Stimulated activated naive CD8-positive, alpha-beta T cell treated with anti-CD3 and anti-CD28 coated beads, Interleukin-15, Interleukin-2, amounts not matched to agents 100 U/mL and 50 U/mL, for 24 hours (primary cell): ENCODE data around the gene B3GNT4.
"Not testable (repeated sequence)": the region's sequence is repeated elsewhere in the genome, so short reads cannot be mapped to it uniquely, and the experiment has no call there.

Source experiments
- ATAC-seq: fragments of 150-1000 bp; cut with Tn5 transposase; one replicate; pipeline ENCODE4 v1.10.0; 2021
- DNase-seq: peaks from one replicate; pipeline ENCODE4 v3.0.0; 2021

The B3GNT4 gene

DNA sequence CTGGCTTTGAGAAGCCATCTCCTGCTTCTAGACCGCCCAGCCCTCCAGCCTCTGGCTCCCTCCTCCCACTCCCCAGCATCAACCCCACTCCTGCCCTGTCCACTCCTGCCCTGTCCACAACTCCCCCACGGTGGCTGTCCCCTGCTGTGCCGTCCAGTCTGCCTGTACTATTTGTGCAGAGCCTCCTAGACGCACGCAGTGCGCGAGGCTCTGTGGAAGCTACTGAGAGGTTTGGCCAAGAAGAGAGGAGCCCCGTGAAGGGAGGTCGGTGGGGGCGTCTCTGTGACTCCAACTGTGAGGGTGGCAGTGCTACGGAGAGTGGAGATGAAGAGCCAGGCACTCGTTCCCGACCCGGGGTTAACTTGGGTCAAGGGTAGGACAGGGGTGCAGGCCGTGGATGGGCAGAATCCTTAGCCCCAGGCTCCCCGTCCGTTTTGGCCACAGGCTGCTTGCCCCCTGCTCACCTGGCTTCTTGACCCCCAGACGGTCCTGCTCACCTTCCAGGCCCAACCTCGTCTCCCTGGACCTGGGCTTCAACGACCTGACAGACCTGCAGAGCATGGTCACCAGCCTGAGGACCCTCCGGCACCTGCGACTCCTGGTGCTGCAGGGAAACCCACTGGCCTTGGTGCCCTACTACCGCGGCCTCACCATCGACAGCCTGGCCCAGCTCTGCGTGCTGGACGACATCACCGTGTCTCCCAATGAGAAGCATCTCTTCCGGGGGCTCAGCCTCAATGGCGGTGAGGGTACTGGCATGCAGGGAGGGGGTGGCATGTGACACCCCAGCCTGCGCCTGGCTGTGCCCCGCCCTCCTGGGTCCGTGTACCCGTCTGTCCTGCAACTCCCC, 13.7 kb upstream of the B3GNT4 start:
- ATAC-seq = no peak
- no peak for DNase-seq

DNA sequence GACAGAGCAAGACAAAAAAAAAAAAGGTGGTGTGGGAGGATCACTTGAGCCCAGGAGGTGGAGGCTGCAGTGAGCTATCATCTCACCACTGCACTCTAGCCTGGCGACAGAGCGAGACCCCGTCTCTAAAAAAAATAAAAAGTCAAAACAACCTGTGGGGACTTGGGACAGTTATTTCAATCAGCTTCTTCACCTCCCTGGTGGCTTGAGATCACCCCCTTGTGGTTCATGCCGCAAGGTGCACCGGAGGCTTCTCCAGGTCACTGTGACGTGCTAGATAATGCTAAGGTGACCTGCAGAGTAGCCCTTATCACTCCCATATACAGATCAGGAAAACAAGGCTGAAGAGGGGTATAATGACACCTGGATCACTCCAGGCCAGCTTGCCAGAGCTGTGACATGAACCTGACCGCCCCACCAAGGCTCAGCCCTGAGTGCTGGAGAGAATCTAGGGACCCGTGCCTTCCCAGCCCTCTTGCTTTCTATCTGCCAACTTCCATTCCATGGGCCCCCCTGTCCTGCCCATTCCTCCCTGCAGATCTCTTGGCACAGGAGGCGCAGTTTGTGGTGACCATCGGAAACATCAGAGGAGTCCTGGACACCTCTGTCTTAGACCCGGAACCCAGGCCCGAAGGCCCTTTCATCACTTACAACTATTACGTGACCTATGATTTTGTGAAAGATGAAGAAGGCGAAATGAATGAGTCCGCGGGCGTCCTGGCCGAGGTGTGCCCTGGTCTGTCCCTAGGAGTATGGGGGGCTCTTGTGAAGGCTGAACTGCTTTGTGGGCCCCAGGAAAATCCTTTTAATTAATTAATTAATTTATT, 12.5 kb upstream of the B3GNT4 start:
- ATAC-seq (peak; percentile 78), DNase-seq (peak; percentile 78)

DNA sequence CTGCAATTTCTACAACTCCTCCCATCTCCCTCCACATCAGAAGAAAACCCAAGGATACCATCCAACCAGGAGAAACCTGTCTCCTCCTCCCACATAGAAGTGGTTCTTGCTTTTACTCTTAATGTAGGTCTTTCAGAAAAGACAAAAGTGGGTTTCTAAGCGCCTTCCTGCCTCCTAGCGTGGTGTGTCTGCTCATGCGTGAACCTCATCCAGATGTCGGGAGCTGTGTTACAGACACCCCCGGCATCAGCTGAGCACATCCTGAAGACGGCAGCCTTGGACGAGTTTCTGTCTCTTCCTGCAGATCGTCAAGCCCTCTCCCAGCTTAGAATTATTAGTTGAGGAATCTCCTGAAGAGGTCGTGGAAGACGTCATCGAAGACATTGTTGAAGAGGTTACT, 11.1 kb upstream of the B3GNT4 start:
- DNase-seq (no peak), ATAC-seq (no peak)

DNA sequence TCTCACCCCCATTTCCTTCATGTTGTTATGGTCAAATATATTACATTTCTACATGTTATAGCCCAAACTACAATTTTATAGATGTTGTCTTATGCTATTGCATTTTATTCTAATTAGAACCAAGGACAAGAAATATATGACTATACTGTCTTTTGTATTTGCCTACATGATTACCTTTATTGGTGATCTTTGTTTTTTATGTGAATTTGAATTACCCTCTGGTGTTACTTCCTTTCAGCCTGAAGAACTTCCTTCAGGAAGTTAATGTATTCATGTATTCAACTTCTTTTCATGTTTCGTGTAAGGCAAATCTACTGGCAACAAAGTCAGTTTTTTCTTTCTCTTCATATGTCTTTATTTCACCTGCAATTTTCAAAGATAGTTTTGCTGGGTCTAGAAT, 8.7 kb upstream of the B3GNT4 start:
- ATAC-seq = no peak

DNA sequence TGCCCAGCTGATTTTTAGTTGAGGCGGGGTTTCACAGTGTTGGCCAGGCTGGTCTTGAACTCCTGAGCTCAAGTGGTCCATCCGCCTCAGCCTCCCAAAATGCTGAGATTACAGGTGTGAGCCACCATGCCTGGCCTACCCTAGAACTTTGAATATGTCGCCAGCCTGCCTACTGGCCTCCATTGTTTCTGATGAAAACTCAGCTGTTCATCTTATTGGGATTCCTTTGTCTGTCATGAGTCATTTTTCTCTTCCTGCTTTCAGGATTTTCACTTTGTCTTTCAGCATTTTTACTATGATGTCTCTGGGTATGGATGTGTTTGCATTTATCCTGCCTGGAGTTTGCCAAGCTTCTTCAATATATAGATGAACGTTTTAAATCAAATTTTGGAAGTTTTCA, 8.1 kb upstream of the B3GNT4 start:
- DNase-seq = no peak

More for the DNA sequence above, 8.7 kb upstream of the B3GNT4 start:
- DNase-seq = no peak

DNA sequence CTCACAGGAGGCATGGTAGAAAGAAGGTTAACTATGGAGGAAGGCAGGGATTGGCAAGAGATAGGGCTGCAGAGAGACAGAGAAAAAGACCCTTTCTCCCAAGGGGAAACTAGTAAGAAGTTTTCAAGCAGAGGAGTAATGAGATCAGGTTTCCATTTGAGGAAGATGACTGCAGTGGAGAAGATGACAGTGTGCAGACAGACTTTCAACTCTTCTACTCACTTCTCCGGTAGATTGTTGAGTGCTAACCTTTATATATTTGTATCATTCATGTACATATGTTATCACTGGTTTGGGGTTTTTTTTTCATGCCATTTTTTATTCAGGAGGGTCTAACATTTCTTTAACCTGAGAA, 5.9 kb upstream of the B3GNT4 start:
- DNase-seq (no peak), ATAC-seq (peak; percentile 64)

More for the DNA sequence above, 8.1 kb upstream of the B3GNT4 start:
- no peak for ATAC-seq

DNA sequence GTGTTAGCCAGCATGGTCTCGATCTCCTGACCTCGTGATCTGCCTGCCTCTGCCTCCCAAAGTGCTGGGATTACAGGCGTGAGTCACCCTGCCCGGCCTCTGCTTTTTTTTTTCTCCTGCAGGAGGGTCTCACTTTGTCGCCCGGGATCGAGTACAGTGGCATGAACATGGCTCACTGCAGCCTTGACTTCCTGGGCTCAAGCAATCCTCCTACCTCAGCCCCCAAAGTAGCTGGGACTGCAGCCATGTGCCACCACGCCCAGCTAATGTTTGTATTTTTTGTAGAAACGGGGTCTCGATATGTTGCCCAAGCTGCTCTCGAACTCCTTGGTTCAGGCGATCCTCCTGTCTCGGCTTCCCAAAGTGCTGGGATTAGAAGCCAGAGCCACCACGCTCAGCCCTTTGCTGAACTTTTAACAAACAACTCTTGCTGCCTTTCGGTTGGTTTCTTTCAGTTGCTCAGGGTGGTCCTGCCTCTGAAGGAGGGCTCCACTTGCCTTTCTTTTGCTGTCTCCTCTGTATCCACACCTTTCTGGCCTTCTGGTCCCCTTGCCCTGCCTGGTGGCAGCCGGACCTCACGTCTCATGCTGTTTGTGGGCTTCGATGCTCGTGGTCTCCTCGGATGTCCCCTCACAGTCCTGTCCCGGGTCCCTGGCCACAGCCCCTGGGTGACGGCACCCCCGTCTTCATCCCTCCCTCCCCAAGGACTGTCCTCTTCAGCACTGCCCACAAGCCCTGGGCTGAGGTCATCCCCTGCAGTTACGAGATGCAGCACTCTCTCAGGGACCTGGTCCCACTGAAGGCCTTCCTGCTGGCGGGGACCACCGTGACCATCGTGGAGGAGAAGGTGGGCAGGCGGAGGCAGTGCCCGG, 3.8 kb upstream of the B3GNT4 start:
- DNase-seq (no peak), ATAC-seq (no peak)

DNA sequence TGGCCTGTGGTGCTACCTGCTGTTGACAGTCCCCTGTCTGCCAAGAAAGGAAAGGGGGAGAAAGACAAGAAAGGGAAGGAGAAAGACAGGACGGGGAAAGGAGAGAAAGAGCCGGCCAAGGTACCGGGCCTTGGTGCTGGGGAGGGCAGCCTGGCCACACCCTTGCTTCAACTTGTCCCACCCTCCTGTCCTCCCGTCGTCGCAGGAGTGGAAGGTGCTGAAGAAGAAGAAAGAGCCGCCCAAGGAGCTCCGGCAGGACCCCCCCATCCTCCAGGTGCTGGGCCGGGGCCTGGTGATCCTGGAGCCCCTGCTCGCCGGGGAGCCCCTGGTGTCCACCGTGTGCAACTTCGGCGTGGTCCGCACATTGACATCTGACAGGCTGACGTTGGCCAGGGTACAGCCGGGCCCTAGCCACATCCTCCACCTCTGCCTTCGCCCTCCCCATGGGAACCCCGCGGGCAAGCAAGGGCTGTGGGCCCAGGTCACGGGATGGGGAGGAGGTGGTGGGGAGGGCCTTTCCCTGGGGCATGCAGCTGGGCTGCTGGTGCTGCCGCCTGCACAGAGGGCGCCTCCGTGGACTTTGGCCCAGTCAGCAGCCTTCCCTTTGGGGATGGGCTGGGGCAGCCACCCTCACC, 2.9 kb upstream of the B3GNT4 start:
- DNase-seq (no peak), ATAC-seq (no peak)

DNA sequence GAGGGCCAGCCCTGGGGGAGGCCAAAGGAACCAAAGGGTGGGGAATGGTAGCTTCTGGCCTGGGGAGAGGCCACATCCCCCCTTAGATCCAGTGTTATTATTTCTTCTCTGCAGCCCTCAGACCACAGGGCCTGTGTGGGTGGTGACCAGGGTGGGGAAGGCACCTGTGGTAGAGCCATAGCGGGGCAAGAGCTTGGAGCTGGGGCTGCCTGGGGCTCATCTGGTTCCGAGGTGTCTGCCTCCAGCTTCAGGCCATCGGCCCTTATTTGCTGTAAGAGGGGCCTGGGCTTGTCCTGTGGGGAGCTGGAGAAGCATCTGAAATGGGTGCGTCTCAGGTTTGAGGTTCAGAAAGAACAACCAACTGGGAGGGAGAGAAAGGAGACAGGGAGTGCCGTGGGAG, 2.1 kb upstream of the B3GNT4 start:
- no peak for DNase-seq
- ATAC-seq = no peak

DNA sequence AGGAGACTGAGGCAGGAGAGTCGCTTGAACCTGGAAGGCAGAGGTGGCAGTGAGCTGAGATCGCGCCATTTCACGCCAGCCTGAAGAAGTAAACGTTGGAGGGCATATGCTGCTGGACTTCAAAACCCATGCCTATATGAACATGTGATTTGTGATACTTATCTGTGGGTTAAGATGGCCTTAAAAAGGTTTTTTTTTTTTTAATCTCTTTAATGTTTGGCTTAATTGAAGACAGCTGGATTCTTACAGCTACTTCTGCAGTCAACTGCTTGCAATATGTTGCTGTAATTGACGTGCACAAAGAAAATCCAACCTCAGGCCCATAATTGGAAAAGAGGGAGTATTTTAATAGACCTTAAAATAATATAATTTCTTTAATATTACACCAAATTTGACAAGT, 1.5 kb upstream of the B3GNT4 start:
- ATAC-seq = no peak
- no peak for DNase-seq

DNA sequence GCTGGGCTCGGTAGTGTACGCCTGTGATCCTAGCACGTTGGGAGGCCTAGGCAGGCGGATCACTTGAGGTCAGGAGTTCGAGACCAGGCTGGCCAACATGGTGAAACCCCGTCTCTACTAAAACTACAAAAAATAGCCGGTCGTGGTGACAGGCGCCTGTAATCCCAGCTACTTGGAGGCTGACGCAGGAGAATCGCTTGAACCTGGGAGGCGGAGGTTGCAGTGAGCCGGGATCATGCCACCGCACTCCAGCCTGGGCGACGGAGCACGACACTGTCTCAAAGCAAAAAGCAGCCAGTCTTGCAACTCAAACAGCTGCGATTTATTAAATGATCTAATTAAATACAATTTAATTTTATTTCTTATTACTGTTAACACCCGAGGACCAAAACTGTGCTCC, 698 bp upstream of the B3GNT4 start:
- DNase-seq, ATAC-seq: not testable (repeated sequence)

DNA sequence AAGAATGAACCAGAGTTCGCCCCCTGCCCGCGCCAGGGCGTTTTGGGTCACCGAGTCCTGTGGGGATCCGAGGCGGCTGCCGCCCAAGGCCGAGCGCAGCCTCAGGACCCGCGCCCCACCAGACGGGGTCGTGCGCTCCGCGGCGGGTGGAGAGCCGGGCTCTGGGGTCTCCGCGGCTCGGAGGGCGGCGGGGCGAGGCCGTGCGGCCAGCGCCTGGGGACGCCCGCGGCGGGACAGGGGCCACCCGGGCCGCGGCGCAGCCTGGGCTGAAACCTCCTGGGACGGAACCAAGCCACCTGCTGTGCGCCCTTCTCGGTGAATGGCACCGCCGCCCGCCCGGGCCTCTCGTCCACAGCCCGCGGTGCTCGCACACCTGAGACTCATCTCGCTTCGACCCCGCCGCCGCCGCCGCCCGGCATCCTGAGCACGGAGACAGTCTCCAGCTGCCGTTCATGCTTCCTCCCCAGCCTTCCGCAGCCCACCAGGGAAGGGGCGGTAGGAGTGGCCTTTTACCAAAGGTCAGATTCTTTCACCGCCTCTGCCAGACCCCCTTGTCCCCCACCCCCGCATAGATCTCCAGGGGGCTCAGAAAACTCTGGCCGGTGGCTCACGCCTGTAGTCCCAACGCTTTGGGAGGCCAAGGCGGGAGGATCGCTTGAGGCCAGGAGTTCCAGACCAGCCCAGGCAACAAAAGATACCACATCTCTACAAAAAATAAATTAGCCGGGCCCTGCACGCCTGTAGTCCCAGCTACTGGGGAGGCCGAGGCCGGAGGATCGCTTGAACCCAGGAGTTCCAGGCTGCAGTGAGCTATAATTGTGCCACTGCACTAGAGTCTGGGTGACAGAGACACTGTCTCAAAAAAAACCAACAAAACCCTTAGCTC, 901 bp downstream of the B3GNT4 start:
- no peak for ATAC-seq
- DNase-seq = peak; percentile 31

DNA sequence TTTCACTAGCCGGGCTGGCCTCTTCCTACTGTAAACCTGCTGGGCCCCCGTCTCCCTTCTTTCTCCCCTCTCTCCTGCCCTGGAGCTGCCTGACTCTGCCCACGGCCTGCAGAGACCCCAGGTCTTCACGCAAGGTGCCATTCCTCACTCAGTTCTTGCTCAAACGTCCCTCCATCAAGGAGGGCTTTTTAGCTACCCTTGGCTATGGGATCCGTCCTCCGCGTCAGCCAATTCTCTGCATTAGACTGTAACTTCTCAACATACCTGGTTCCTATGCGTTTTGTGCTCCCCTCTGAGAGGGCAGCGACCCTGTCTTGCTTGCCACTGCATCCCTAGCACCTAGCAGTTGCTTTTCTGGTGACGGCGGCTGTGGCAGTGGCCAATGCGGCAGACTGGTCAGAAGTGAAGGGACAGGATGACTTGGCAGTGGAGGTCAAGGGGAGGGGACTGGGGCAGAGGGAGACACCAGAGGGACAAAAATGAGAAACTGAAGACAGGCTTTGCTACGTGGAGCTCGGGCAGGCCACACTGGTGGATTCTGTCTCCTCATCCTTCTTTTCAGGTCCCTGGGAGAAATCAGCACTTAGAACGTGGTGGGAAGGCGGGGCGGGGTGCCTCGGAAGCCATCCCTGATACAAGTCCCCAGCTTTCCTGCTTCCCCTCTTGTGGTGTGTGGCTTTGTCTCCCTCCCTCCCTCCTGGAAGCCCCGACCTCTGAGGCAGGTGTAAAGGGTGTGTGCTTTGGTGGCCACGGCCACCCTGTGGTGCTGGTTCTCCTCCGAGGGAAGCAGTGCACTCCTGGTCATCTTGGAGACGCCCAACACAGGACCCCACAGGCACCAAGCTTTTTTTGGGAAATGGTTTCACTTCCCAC, 1.8 kb downstream of the B3GNT4 start:
- no peak for ATAC-seq
- no peak for DNase-seq

DNA sequence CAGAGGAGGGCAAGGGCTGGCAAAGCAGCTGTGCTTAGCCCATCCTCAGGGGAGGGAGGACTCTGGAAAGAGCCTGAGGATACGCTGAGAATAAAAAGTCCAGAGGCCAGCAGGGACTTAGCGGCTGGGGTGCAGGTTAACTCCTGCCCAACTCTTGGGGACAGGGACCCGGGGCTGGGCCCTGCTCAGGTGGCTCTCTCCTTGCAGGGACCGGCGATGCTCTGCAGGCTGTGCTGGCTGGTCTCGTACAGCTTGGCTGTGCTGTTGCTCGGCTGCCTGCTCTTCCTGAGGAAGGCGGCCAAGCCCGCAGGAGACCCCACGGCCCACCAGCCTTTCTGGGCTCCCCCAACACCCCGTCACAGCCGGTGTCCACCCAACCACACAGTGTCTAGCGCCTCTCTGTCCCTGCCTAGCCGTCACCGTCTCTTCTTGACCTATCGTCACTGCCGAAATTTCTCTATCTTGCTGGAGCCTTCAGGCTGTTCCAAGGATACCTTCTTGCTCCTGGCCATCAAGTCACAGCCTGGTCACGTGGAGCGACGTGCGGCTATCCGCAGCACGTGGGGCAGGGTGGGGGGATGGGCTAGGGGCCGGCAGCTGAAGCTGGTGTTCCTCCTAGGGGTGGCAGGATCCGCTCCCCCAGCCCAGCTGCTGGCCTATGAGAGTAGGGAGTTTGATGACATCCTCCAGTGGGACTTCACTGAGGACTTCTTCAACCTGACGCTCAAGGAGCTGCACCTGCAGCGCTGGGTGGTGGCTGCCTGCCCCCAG, 2.8 kb downstream of the B3GNT4 start:
- DNase-seq (no peak), ATAC-seq (no peak)

DNA sequence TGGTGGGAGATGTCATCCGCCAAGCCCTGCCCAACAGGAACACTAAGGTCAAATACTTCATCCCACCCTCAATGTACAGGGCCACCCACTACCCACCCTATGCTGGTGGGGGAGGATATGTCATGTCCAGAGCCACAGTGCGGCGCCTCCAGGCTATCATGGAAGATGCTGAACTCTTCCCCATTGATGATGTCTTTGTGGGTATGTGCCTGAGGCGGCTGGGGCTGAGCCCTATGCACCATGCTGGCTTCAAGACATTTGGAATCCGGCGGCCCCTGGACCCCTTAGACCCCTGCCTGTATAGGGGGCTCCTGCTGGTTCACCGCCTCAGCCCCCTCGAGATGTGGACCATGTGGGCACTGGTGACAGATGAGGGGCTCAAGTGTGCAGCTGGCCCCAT, 3.5 kb downstream of the B3GNT4 start:
- DNase-seq = no peak
- ATAC-seq = no peak

DNA sequence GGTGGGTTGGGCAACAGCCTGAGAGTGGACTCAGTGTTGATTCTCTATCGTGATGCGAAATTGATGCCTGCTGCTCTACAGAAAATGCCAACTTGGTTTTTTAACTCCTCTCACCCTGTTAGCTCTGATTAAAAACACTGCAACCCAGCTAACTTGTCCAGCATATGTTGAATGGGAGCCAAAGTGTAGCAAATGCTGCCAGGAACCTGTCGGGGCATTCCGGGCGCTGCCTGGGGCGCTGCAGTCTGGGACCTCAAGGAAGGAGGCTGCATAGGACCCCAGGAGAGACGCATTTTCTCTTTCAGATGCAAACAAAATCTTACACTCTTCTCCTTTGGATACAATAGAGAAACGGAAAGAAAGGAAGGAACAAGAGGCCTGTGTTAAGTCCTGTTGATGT, 3.9 kb downstream of the B3GNT4 start:
- no peak for ATAC-seq
- no peak for DNase-seq

DNA sequence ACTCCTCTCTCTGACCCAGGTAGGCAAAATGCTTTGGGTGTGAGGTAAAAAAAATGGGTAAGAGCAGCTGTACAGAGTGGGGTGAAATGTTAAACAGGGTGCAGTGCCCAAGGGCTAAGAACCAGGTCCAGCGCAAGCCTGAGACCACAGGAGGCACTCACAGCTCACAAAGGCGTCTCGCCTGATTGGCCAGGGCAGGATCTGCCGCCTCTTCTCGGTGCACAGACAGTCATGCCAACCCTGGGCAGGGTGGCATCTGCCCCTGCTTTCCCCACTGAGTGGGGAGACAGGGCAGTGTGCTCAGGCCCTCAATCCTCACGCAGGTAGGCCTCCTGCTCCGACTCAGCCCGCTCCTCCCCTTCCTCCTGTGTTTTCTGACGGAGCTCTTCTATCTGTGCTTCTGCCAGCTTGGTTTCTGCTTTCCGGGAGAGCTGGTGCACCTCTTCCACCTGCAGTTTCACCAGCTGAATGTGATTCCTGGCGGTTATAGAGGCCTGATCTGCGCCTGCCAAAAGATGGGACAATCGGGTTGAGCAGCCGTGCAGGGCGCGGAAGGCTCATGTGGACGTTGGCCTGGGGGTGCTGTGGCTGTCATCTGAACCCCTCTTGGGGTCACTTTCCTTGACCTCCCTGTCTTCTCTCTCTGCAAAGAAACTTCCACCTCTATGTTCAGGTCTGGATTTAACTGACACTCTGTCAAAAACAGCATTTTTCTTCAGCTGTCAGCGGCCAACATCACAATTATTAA, 4.7 kb downstream of the B3GNT4 start:
- ATAC-seq = no peak
- DNase-seq = no peak

DNA sequence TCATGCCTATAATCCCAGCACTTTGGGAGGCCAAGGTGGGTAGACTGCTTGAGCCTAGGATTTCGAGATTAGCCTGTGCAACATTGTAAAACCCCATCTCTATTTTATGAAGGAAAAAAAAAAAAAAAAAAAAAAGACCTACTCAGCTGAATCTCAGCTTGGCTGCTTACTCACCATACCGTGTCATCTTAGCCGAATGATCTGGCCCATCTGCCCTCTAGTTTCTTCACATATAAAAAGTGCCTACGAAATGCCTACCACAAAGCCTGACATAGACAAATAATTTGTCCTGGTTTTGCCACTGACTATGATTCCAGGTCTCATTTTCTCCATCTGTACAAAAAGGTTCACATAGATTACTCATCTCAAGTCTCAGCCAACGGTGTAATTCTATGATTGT, 12.3 kb downstream of the B3GNT4 start:
- no peak for ATAC-seq
- DNase-seq = no peak

DNA sequence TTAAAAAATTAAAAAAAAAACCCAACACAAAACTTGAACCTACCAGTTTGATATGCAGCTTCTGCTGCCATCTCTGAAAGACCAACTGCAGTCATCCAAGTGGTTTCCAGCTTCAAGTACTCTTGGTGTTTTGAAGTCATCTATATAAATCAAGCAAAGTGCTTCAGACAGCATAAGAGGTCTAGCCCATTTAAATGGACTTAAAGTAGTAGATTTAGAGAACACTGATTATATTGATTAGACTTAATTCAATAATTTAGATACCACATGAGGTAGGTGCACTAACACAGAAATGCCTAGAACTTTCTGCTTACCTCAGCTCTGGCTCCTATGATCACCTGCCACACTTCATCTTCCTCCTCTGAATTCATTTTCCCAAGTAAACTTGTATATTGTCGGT, 12.9 kb downstream of the B3GNT4 start:
- ATAC-seq = no peak
- no peak for DNase-seq
